Measurements from ENCODE around the gene WEE1.
"Not testable (repeated sequence)": the region's sequence is repeated elsewhere in the genome, so short reads cannot be mapped to it uniquely, and the experiment has no call there.

WEE1 gene

DNA sequence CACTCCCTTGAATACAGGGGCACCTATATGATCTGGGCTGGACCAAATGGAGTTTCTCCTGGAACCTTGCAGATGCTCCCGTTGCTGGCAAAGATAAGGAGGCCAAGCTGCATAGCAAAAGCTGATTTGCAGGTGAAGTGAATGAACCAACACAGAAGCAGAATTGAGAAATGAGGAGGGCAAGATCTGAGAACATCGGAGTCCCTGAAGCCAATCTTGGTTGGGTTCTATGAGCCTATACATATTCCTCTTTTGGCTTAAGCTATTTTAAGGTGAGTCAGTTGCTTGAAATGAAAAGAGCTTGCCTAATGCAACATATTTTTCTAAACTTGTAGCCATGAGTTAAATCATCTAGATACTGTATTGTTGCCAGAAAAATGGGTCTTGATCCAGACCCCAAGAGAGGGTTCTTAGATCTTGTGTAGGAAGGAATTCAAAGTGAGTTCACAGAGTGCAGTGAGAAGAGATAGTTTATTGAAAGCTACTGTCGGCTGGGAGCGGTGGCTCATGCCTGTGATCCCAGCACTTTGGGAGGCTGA lies 23.5 kb downstream of the WEE1 start:
- DNase-seq = no peak

GRCh38 chr11:9600166-9600565 lies 26.7 kb downstream of the WEE1 start:
- DNase-seq = no peak

DNA sequence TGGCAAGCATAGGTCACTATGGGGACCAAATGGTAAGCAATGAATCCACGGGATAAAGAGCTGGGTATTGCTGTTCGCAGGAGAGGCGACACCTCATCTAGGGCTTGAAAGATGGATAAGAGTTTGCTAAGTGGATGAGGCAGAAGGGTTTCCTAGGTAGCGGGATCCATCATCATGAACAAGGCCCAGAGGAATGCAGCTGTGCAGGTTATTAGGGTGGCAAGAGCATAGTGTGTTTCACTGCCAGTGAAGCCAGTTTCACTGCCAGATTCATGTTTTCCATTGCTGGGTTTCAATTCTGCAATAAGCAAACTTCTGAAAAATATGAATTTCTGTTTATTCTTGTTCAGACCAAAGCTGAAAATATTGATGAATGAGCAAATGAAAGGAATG lies 27.2 kb downstream of the WEE1 start:
- no peak for DNase-seq

- peak in 4 of 56 donors; percentile 2 to 13 (median 4) for DNase-seq
Observed at GRCh38 chr11:9601037-9601875, 27.8 kb downstream of the WEE1 start.

DNA sequence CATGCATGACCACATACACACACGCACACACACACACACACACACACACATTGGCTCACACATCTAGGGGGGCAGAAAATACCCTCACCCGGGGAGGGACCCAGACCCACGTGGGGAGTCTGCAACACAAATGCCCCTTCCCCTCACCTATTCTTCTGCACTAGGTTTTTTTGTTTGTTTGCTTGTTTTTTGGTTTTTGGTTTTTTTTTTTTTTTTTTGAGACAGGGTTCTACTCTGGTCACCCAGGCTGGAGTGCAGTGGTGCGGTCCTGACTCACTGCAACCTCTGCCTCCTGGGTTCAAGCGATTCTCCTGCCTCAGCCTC lies 28.4 kb downstream of the WEE1 start:
- no peak for DNase-seq

DNA sequence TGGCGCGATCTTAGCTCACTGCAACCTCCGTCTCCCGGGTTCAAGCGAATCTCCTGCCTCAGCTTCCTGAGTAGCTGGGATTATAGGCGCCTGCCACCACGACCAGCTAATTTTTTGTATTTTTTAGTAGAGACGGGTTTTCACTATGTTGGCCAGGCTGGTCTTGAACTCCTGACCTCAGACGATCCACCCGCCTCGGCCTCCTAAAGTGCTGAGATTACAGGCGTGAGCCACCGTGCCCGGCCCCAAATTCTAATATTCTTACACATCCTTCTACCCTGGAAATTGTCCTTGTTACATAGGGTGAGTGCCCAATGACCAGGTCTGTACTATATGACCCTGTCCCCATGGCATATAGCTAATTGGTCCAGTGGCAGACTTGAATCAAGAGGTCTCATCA lies 29.7 kb downstream of the WEE1 start:
- not testable (repeated sequence) for DNase-seq

DNA sequence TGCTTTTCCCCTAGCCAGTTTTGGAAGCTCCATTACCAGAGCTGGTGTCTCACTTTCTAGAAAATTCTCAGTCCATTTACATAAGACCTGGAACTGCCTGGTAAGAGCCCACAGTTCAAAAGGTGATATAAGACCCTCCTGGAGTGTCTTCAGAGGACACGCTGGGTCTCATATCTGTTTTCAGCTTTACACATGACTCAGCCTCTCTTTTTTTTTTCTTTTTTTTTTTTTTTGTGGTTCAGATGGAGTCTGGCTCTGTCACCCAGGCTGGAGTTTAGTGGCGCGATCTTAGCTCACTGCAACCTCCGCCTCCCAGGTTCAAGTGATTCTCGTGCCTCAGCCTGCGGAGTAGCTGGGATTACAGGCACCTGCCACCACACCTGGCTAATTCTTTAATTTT lies 30.7 kb downstream of the WEE1 start:
- no peak for DNase-seq

- DNase-seq = no peak
Observed at GRCh38 chr11:9605742-9606141, 32.3 kb downstream of the WEE1 start.

DNA sequence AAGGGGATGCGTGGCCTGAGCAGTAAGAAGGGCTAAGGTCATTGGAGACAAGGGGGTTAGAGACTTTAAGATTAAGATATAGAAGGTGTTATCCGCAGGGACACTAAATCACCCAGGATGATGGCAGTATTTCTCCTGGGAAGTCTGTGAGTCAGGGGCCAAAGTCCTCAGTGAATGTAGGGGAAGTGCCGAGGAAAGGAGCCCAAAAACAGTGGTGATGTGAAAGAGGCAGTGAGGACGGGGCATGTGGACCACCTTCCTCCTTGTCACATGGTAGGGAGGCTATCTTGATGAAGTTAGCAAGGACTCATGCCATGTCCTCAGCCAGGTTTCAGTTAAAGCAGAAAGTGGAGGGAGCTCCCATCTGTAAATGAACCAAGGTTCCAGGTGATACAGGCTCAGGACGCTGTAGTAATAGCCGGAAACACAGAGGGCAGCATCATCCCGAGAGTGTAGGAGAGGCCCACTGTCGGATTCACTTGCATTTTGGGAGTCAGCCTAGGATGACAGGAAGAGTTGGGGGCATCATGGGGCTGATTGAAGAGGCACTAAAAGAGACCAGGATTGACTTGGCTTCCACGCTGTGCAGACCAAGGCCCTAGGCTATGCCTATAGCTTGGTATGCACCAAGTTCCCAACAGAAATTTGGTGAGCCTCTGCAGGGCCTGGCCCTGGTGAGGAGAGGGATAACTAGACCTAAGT lies 33.5 kb downstream of the WEE1 start:
- DNase-seq = no peak

- no peak for DNase-seq
Observed at GRCh38 chr11:9607511-9607899, 34.0 kb downstream of the WEE1 start.

DNA sequence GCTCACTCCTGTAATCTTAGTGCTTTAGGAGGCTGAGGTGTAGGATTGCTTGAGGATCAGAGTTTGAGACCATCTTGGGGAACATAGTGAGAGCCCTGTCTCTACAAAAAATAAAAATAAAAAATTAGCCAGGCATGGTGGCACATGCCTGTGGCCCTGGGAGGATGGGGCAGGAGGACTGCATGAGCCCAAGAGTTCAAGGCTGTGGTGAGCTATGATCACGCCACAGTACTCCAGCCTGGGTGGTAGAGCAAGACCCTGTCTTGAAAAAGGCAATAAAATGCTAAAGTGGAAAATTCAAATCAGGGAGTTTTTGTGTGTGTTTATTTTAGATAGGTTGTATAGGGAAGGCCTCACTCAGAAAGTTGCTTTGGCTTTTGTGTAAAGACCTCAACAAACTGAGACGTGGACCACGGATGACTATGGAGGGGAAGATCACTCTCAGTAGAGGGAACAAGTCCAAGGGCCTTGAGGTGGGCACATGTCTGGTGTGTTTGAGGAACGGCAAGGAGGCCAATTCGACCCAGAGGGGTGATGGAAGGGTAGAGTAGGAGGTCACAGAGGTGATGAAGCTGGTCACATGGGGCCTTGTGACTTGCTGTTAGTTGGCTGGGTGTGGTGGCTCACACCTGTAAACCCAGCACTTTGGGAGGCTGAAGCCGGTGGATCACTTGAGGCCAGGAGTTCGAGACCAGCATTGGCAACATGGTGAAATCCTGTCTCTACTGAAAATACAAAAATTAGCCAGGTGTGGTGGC lies 35.7 kb downstream of the WEE1 start:
- no peak for DNase-seq

DNA sequence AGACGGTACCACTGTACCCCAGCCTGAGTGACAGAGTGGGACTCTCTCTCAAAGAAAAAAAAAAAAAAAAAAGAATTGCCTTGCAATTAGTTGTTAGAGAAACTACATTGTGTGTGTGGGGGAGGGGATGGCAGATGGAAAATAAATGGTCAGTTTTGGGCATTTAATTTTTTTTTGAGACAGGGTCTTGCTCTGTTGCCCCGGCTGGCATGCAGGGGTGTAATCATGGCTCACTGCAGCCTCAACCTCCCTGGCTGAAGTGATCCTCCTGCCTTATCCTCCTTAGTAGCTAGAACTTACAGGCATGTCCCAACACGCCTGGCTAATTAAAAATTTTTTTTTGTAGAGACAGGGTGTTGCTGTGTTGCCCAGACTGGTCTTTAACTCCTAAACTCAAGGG lies 36.4 kb downstream of the WEE1 start:
- DNase-seq = no peak

- peak; percentile 46 to 94 (median 83) for DNase-seq
Observed at GRCh38 chr11:9613118-9613829, 39.8 kb downstream of the WEE1 start.

- peak in 55 of 56 donors; percentile 15 to 89 (median 70) for DNase-seq
Observed at GRCh38 chr11:9613830-9614762, 40.6 kb downstream of the WEE1 start.

- DNase-seq = peak in 1 of 56 donors; percentile 3
Observed at GRCh38 chr11:9615031-9615451, 41.6 kb downstream of the WEE1 start.

GRCh38 chr11:9616042-9616675 lies 42.7 kb downstream of the WEE1 start:
- no peak for DNase-seq

GRCh38 chr11:9616858-9617257 lies 43.4 kb downstream of the WEE1 start:
- DNase-seq = no peak

- DNase-seq = no peak
Observed at GRCh38 chr11:9617940-9618339, 44.5 kb downstream of the WEE1 start.

DNA sequence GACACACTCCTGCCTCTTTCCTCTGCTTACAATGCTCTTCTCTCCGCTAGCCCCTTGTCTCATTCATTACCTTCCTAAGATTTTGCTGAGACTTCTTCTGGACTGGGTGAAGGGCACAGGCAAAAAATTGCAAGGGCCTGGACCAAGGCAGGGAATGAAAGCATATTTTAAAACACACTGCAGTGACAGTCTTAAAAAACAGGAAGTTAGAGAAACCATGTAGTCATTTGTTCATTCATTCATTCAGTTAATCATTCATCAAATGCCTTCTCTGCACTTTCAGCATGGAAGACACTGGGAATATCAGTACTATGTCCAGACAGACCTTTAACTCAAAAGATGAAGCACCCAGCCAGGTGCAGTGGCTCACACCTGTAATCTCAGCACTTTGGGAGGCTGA lies 45.5 kb downstream of the WEE1 start:
- no peak for DNase-seq

DNA sequence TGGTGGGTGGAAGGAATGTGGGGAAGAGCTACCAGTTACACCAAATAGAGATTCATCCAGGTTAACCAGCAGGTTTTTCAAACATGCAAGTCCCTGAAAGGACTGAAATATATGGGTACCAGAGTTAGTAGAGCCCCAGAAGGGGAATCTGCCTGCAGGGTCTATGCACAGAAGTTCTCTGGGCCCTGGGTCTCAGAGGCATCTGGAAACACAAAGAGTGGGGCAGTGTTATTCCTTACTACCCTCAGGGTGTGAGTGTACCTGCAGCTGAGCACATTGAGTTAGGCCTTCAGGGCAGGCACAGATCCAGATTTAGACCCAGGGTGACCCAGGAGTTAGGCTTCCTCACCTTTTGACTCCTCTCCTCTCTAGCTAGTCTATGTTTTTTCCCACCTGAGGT lies 46.5 kb downstream of the WEE1 start:
- no peak for DNase-seq
